Astrocyte (in vitro differentiated cells and primary cell): ENCODE results near the gene NETO2.

Source experiments
- CTCF ChIP-seq: IDR thresholded peaks from 2 replicates; pipeline ENCODE4 v1.5.1; 2011; ENCODE audit warnings: low read depth, mild to moderate bottlenecking, inconsistent platforms, low read length, moderate library complexity; ENCODE audit not compliant: insufficient read depth
- EZH2 ChIP-seq: IDR thresholded peaks from 2 replicates; pipeline ENCODE4 v1.6.1; 2012; ENCODE audit warnings: mild to moderate bottlenecking, low read length, inconsistent platforms; ENCODE audit not compliant: insufficient read depth

- TF ChIP-seq CTCF = no peak
- TF ChIP-seq EZH2 = no peak
Measured at GRCh38 chr16:47084198-47084597, 59.5 kb downstream of the NETO2 start.
